SH-SY5Y (cell line): ENCODE measurements around the gene FCN3.

Experiments used
- GATA2 ChIP-seq: IDR thresholded peaks from 2 replicates; pipeline ENCODE4 v1.6.1; 2011; ENCODE audit warnings: mild to moderate bottlenecking, low read depth, low read length
- GATA3 ChIP-seq: IDR thresholded peaks from 2 replicates; pipeline ENCODE4 v1.6.1; 2011; ENCODE audit warnings: low read depth, mild to moderate bottlenecking, low read length, moderate library complexity

- TF ChIP-seq GATA2 (no peak), GATA3 (no peak)
Observed at GRCh38 chr1:27403065-27403726, 28.6 kb upstream of the FCN3 start.
